Tibial nerve (tissue), 4 donors: ENCODE results near the gene FRMD4A. TPM values are rescaled to one million over a fixed set of nuclear protein-coding genes. Genes with fewer than 3 reads are reported as not detected.
A peak's percentile ranks its signal among the peaks of the same experiment; 100 is the strongest.

Experiments used
- DNase-seq, 2 donors: peaks; one replicate each; pipeline ENCODE4 v3.0.0-alpha.2; 2019; ENCODE audit warnings: low spot score in 2 of 2
- H3K27ac ChIP-seq, 4 donors: fragments of 200-600 bp; sonication (generic) in 3 of 4; one replicate each; pipeline ENCODE4 v1.5.1; 2017 to 2019; ENCODE audit warnings: mild to moderate bottlenecking in 1 of 4
- H3K27me3 ChIP-seq, 2 donors: fragments of 200-600 bp; sonication (generic) in 1 of 2; one replicate each; pipeline versions ENCODE4 v1.5.1 to v1.6.0; 2017 to 2019
- H3K36me3 ChIP-seq, 3 donors: fragments of 200-600 bp; sonication (generic); one replicate each; pipeline ENCODE4 v1.5.1; 2018 to 2019
- H3K4me1 ChIP-seq, 4 donors: fragments of 200-600 bp; sonication (generic) in 3 of 4; one replicate each; pipeline ENCODE4 v1.5.1; 2017 to 2019
- H3K4me3 ChIP-seq, 4 donors: fragments of 200-600 bp; sonication (generic) in 3 of 4; one replicate each; pipeline ENCODE4 v1.5.1; 2017 to 2019; ENCODE audit warnings: mild to moderate bottlenecking in 1 of 4, moderate library complexity in 1 of 4
- H3K9me3 ChIP-seq, 4 donors: fragments of 200-600 bp; sonication (generic) in 3 of 4; one replicate each; pipeline ENCODE4 v1.5.1; 2017 to 2019
- CTCF ChIP-seq, 5 experiments: fragments of 200-600 bp in 3 of 5; fragments of 450-650 bp in 2 of 5; sonication (generic) in 3 of 5; IDR thresholded peaks; one replicate each; pipeline ENCODE4 v1.5.1; 2016 to 2019; ENCODE audit warnings: antibody characterized with exemption in 5 of 5, mild to moderate bottlenecking in 3 of 5, moderate library complexity in 2 of 5
- EP300 ChIP-seq, 2 donors: sonication (generic); formaldehyde crosslinking; IDR thresholded peaks; one replicate each; pipeline ENCODE4 v1.6.1; 2017; ENCODE audit warnings: antibody characterized with exemption in 2 of 2, mild to moderate bottlenecking in 1 of 2
- POLR2A ChIP-seq, 2 donors: fragments of 450-650 bp; IDR thresholded peaks; one replicate each; pipeline ENCODE4 v1.6.1; 2017; ENCODE audit warnings: antibody characterized with exemption in 2 of 2, mild to moderate bottlenecking in 2 of 2, moderate library complexity in 2 of 2
- WGBS, 2 donors: methylation state at CpG; one replicate each; pipeline ENCODE4 v1.1.5; 2018; 5-methylcytosine and 5-hydroxymethylcytosine counted together
- total RNA-seq, 4 donors: library from RNA; depleted of rRNA; stranded (reverse); fragments of >200 nt; gene quantifications; one replicate each; pipeline ENCODE4 v1.1.0, GENCODE V29; 2016

Gene FRMD4A
- total RNA-seq, 4 donors from 2014 or later, result 39.8 to 89.7 (median 53.9) TPM

GRCh38 chr10:13690281-13690825 lies 640.4 kb downstream of the FRMD4A start:
- DNase-seq, result no peak
- Histone ChIP-seq H3K36me3 (peaks cover 0 to 66% (median 0%) of the 10 kb centered on the region in 3 donors), H3K4me1 (peaks cover 0 to 24% (median 8%) of the 10 kb centered on the region in 4 donors), H3K4me3 (no peak overlapping the region), H3K27me3 (no peaks in the 10 kb centered on the region), H3K9me3 (no peaks in the 10 kb centered on the region), H3K27ac (no peak overlapping the region)
- TF ChIP-seq EP300 (IDR thresholded peaks at IDR 0.05), result no peak
- no peak for TF ChIP-seq POLR2A (IDR thresholded peaks at IDR 0.05)
- no peak for TF ChIP-seq CTCF (IDR thresholded peaks at IDR 0.05)
- WGBS, 2 donors, result 71 to 78% methylated on average over 9 to 10 of the region's 10 CpGs

GRCh38 chr10:13686331-13686752 lies 644.4 kb downstream of the FRMD4A start:
- no peak for DNase-seq
- H3K9me3 ChIP-seq, result no peaks in the 10 kb centered on the region
- H3K27ac ChIP-seq, result peak overlapping the region in 3 of 4 donors; percentile 58 to 89 (median 75)
- 59 to 69% methylated on average over 5 of the region's 5 CpGs for WGBS, 2 donors
- H3K4me3 ChIP-seq, result no peak overlapping the region
- TF ChIP-seq POLR2A (IDR thresholded peaks at IDR 0.05) (no peak), EP300 (IDR thresholded peaks at IDR 0.05) (peak in 1 of 2 donors; percentile 43)
- peaks cover 0 to 45% (median 19%) of the 10 kb centered on the region in 4 donors for H3K4me1 ChIP-seq
- peaks cover 0 to 44% (median 0%) of the 10 kb centered on the region in 3 donors for H3K36me3 ChIP-seq
- no peaks in the 10 kb centered on the region for H3K27me3 ChIP-seq

GRCh38 chr10:13685885-13686284 lies 644.8 kb downstream of the FRMD4A start:
- DNase-seq, result no peak

GRCh38 chr10:13684806-13685482 lies 645.8 kb downstream of the FRMD4A start:
- Histone ChIP-seq H3K4me1 (peaks cover 0 to 45% (median 19%) of the 10 kb centered on the region in 4 donors), H3K27ac (peak overlapping the region; percentile 28 to 89 (median 56)), H3K4me3 (peak overlapping the region in 1 of 4 donors; percentile 2), H3K36me3 (peaks cover 0 to 32% (median 0%) of the 10 kb centered on the region in 3 donors), H3K27me3 (no peaks in the 10 kb centered on the region), H3K9me3 (no peaks in the 10 kb centered on the region)
- TF ChIP-seq POLR2A (IDR thresholded peaks at IDR 0.05) (no peak), EP300 (IDR thresholded peaks at IDR 0.05) (no peak), CTCF (IDR thresholded peaks at IDR 0.05) (no peak)
- DNase-seq, result no peak
- 9 to 16% methylated on average over 6 of the region's 6 CpGs for WGBS, 2 donors

More at GRCh38 chr10:13685885-13686284, 644.8 kb downstream of the FRMD4A start:
- peaks cover 0 to 40% (median 0%) of the 10 kb centered on the region in 3 donors for H3K36me3 ChIP-seq
- TF ChIP-seq CTCF (IDR thresholded peaks at IDR 0.05), result no peak
- no peak for TF ChIP-seq EP300 (IDR thresholded peaks at IDR 0.05)
- no peak for TF ChIP-seq POLR2A (IDR thresholded peaks at IDR 0.05)
- WGBS, 2 donors, result 28 to 36% methylated on average over 5 of the region's 5 CpGs
- no peak overlapping the region for H3K4me3 ChIP-seq
- H3K27ac ChIP-seq, result peak overlapping the region in 3 of 4 donors; percentile 58 to 89 (median 75)
- no peaks in the 10 kb centered on the region for H3K27me3 ChIP-seq
- H3K4me1 ChIP-seq, result peaks cover 0 to 45% (median 19%) of the 10 kb centered on the region in 4 donors
- H3K9me3 ChIP-seq, result no peaks in the 10 kb centered on the region

- DNase-seq, result peak; percentile 28 to 30
- H3K27me3 ChIP-seq, result no peaks in the 10 kb centered on the region
- TF ChIP-seq EP300 (IDR thresholded peaks at IDR 0.05) (peak in 1 of 2 donors; percentile 35), CTCF (IDR thresholded peaks at IDR 0.05) (no peak)
- H3K4me3 ChIP-seq, result peak overlapping the region in 1 of 4 donors; percentile 2
- WGBS, 2 donors, result 8 to 20% methylated on average over 16 to 17 of the region's 17 CpGs
- peaks cover 0 to 35% (median 0%) of the 10 kb centered on the region in 3 donors for H3K36me3 ChIP-seq
- peak overlapping the region; percentile 28 to 89 (median 52) for H3K27ac ChIP-seq
- H3K9me3 ChIP-seq, result no peaks in the 10 kb centered on the region
- peaks cover 0 to 45% (median 19%) of the 10 kb centered on the region in 4 donors for H3K4me1 ChIP-seq
Measured at GRCh38 chr10:13684252-13684791, 646.4 kb downstream of the FRMD4A start.
